Glutamatergic neuron (in vitro differentiated cells): ENCODE results near the gene IRGM. TPM values are rescaled to one million over a fixed set of nuclear protein-coding genes. Genes with fewer than 3 reads are reported as not detected.
"Not testable (repeated sequence)": the region's sequence is repeated elsewhere in the genome, so short reads cannot be mapped to it uniquely, and the experiment has no call there.

Source experiments
- DNase-seq: peaks from one replicate; pipeline ENCODE4 v3.0.0; 2022
- H3K27ac Mint-ChIP-seq: one replicate; pipeline ENCODE4 v1.8.0; 2020; ENCODE audit warnings: mild to moderate bottlenecking, mixed read lengths, inconsistent platforms; ENCODE audit not compliant: unreplicated experiment
- H3K27me3 Mint-ChIP-seq: one replicate; pipeline ENCODE4 v1.8.0; 2020; ENCODE audit warnings: mild to moderate bottlenecking, moderate library complexity, mixed read lengths, inconsistent platforms; ENCODE audit not compliant: unreplicated experiment
- H3K36me3 Mint-ChIP-seq: one replicate; pipeline ENCODE4 v1.8.0; 2020; ENCODE audit warnings: mild to moderate bottlenecking, mixed read lengths, inconsistent platforms; ENCODE audit not compliant: unreplicated experiment
- H3K4me1 Mint-ChIP-seq: one replicate; pipeline ENCODE4 v1.8.0; 2020; ENCODE audit warnings: mild to moderate bottlenecking, low read depth, mixed read lengths, inconsistent platforms; ENCODE audit not compliant: unreplicated experiment
- H3K4me3 Mint-ChIP-seq: one replicate; pipeline ENCODE4 v1.8.0; 2020; ENCODE audit warnings: mild to moderate bottlenecking, mixed read lengths, inconsistent platforms; ENCODE audit not compliant: unreplicated experiment
- H3K9me3 Mint-ChIP-seq: one replicate; pipeline ENCODE4 v1.8.0; 2020; ENCODE audit warnings: mild to moderate bottlenecking, moderate library complexity, mixed read lengths, inconsistent platforms; ENCODE audit not compliant: unreplicated experiment
- CTCF ChIP-seq: fragments of 200-600 bp; sonication (generic); IDR thresholded peaks from one replicate; pipeline ENCODE4 v1.5.0; 2021; ENCODE audit not compliant: partially characterized antibody, unreplicated experiment
- total RNA-seq: library from RNA; stranded (reverse); fragmentation: NEBNext Ultra II Directional; extraction: Animal tissue kit (Norgen Biotek cat#: 25700); gene quantifications from one replicate; pipeline ENCODE4 v1.2.1, GENCODE V29; 2021; ENCODE audit not compliant: unreplicated experiment

The IRGM gene
- total RNA-seq, 1 donor from 2014 or later = not detected

DNA sequence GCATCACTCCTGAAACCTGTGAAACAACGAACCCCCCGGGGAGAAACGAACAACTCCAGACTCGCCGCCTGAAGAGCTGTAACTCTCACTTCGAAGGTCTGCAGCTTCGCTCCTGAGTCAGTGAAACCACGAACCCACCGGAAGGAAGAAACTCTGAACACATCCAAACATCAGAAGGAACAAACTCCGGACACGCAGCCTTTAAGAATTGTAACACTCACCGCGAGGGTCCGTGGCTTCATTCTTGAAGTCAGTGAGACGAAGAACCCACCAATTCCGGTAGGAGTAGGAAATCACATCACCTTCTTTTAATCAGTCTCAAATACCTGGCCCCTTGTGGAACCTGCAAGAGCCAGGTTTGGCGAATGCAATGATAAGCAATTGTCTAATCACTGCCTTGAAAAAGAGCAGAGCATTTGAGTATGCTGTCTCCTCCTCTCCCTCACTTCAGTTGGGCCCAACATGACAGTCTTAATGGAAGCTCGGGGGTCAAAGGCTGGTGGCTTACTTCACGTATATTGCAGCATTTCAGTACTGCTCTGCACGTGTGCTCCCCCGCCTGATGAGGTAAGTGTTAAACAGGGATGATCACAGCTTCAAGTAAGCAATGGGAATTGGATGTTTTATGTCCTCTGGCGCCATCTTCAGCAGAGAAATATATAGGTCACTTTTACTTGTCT lies 473 bp downstream of the IRGM start:
- no peak overlapping the region for H3K4me3 Mint-ChIP-seq

DNA sequence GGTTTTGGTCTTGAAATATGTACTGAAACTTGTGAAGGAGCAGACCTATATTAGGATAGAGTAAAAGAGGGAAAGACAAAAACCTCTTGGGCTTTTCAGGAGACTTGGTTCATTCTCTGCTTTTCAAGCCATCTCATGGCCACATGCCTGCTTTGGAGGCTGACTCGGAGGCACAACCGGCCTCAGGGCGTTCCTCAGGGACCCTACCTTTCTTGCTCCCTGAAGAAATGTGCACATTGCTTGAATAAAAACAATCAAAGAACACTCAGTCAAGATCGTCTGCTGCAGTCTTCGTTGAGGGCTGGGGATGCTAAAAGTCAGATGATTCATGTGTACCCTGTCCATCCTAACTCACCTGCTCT lies 994 bp downstream of the IRGM start:
- H3K36me3 Mint-ChIP-seq = peaks cover 4% of the 10 kb centered on the region
- peaks cover 1% of the 10 kb centered on the region for H3K9me3 Mint-ChIP-seq
- H3K27ac Mint-ChIP-seq = no peak overlapping the region
- H3K4me1 Mint-ChIP-seq = no peaks in the 10 kb centered on the region
- DNase-seq = no peak
- H3K27me3 Mint-ChIP-seq = no peaks in the 10 kb centered on the region
- no peak for TF ChIP-seq CTCF
- H3K4me3 Mint-ChIP-seq = no peak overlapping the region

More for the DNA sequence above, 473 bp downstream of the IRGM start:
- peaks cover 4% of the 10 kb centered on the region for H3K36me3 Mint-ChIP-seq
- H3K4me1 Mint-ChIP-seq = no peaks in the 10 kb centered on the region
- H3K9me3 Mint-ChIP-seq = peaks cover 1% of the 10 kb centered on the region
- TF ChIP-seq CTCF = peak; percentile 38
- no peaks in the 10 kb centered on the region for H3K27me3 Mint-ChIP-seq
- no peak for DNase-seq
- no peak overlapping the region for H3K27ac Mint-ChIP-seq

DNA sequence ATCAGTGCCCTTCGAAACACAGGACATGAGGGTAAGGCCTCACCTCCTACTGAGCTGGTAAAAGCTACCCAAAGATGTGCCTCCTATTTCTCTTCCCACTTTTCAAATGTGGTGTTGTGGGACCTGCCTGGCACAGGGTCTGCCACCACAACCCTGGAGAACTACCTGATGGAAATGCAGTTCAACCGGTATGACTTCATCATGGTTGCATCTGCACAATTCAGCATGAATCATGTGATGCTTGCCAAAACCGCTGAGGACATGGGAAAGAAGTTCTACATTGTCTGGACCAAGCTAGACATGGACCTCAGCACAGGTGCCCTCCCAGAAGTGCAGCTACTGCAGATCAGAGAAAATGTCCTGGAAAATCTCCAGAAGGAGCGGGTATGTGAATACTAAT lies 1.9 kb downstream of the IRGM start:
- no peaks in the 10 kb centered on the region for H3K27me3 Mint-ChIP-seq
- no peak for DNase-seq
- TF ChIP-seq CTCF = no peak
- no peak overlapping the region for H3K27ac Mint-ChIP-seq
- H3K36me3 Mint-ChIP-seq = peaks cover 4% of the 10 kb centered on the region
- H3K4me3 Mint-ChIP-seq = no peak overlapping the region
- H3K9me3 Mint-ChIP-seq = peaks cover 1% of the 10 kb centered on the region
- no peaks in the 10 kb centered on the region for H3K4me1 Mint-ChIP-seq

DNA sequence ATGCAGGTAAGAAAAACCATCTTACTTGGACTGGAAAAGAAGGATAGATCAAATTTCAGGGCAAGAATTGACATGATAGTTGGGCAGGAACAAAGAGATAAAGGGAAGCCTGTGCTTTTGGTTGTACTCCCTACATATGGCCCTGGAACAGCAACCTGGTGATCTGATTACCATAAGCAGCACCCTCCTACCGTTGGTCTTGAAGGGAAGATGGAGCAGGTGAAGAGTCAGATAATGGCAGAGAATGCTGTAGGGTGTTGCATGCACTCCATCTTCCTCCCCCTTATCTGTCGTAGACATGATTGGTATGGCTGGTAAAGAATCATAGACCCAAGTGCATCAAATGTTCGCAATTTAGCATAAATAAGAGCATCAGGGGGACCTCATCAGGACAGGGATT lies 4.7 kb downstream of the IRGM start:
- Mint-ChIP-seq H3K4me1 (no peaks in the 10 kb centered on the region), H3K36me3 (peaks cover 2% of the 10 kb centered on the region), H3K27ac (no peak overlapping the region), H3K4me3 (no peak overlapping the region), H3K9me3 (no peaks in the 10 kb centered on the region), H3K27me3 (no peaks in the 10 kb centered on the region)
- no peak for TF ChIP-seq CTCF
- no peak for DNase-seq

- no peak overlapping the region for H3K27ac Mint-ChIP-seq
- no peak for DNase-seq
- no peak overlapping the region for H3K4me3 Mint-ChIP-seq
- H3K36me3 Mint-ChIP-seq = no peaks in the 10 kb centered on the region
- H3K4me1 Mint-ChIP-seq = no peaks in the 10 kb centered on the region
- TF ChIP-seq CTCF = no peak
- no peaks in the 10 kb centered on the region for H3K27me3 Mint-ChIP-seq
- H3K9me3 Mint-ChIP-seq = no peaks in the 10 kb centered on the region
These were observed 7.2 kb downstream of the IRGM start for GRCh38 chr5:150853561-150853960.

- H3K27me3 Mint-ChIP-seq, H3K4me3 Mint-ChIP-seq, H3K4me1 Mint-ChIP-seq, H3K9me3 Mint-ChIP-seq, H3K36me3 Mint-ChIP-seq, H3K27ac Mint-ChIP-seq, DNase-seq: not testable (repeated sequence)
These were observed 10.4 kb downstream of the IRGM start for GRCh38 chr5:150856700-150857099.
